Chondrocyte (in vitro differentiated cells): ENCODE data around the gene INSYN2B. TPM values are rescaled to one million over a fixed set of nuclear protein-coding genes. Genes with fewer than 3 reads are reported as not detected.

Experiments
- DNase-seq: peaks from one replicate; pipeline ENCODE4 v3.0.0; 2021; ENCODE audit warnings: mixed read lengths, low spot score
- H3K27ac Mint-ChIP-seq: one replicate; pipeline ENCODE4 v1.8.0; 2021; ENCODE audit warnings: mild to moderate bottlenecking, moderate library complexity, mixed read lengths; ENCODE audit not compliant: unreplicated experiment
- H3K27me3 Mint-ChIP-seq: 2 replicates; pipeline ENCODE4 v1.8.0; 2021; ENCODE audit warnings: low read depth, mixed read lengths
- H3K36me3 Mint-ChIP-seq: 2 replicates; pipeline ENCODE4 v1.8.0; 2021; ENCODE audit warnings: low read depth, mixed read lengths
- H3K4me1 Mint-ChIP-seq: 2 replicates; pipeline ENCODE4 v1.8.0; 2021; ENCODE audit warnings: low read depth, mild to moderate bottlenecking, mixed read lengths
- H3K4me3 Mint-ChIP-seq: one replicate; pipeline ENCODE4 v1.8.0; 2021; ENCODE audit warnings: mild to moderate bottlenecking, moderate library complexity, mixed read lengths; ENCODE audit not compliant: unreplicated experiment
- H3K9me3 Mint-ChIP-seq: 2 replicates; pipeline ENCODE4 v1.8.0; 2021; ENCODE audit warnings: low read depth, mixed read lengths
- CTCF ChIP-seq: fragments of 200-600 bp; sonication (generic); IDR thresholded peaks from 2 replicates; pipeline ENCODE4 v1.5.0; 2021; ENCODE audit warnings: antibody characterized with exemption, mild to moderate bottlenecking, moderate library complexity
- total RNA-seq: library from RNA; stranded (reverse); gene quantifications from 3 replicates; pipeline ENCODE4 v1.2.1, GENCODE V29; 2021

Gene INSYN2B
- total RNA-seq, 1 donor from 2014 or later: 0.12 TPM

- Mint-ChIP-seq H3K4me1 (peaks cover 6% of the 10 kb centered on the region), H3K9me3 (no peaks in the 10 kb centered on the region), H3K27ac (no peak overlapping the region), H3K36me3 (peaks cover 1% of the 10 kb centered on the region), H3K4me3 (no peak overlapping the region), H3K27me3 (no peaks in the 10 kb centered on the region)
- no peak for DNase-seq
- TF ChIP-seq CTCF: no peak
Observed at GRCh38 chr5:169905017-169905416, 75.3 kb downstream of the INSYN2B start.

GRCh38 chr5:169904508-169904907 is 75.8 kb downstream of the INSYN2B start:
- Mint-ChIP-seq H3K4me1 (peaks cover 6% of the 10 kb centered on the region), H3K4me3 (no peak overlapping the region), H3K9me3 (no peaks in the 10 kb centered on the region), H3K27me3 (no peaks in the 10 kb centered on the region), H3K36me3 (peaks cover 1% of the 10 kb centered on the region), H3K27ac (no peak overlapping the region)
- no peak for TF ChIP-seq CTCF
- DNase-seq: no peak

DNA sequence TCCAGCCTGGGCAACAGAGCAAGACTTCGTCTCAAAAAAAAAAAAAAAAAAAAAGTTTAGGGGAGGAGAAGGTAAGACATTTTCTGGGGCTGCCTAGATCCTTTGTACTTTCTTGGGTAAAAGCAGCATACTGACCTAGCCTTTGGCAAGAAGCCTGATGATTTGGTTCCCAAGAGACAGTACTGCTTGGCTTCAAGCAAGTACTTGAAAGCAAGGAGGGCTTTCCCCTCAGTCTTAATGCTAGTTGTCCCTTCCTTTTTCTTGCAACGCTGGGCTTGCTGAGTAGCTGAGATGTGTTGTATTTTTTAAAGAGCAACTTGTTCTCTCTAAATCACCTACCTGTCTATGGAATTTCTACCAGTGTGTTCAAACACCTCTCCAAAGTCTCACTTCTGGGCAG is 76.2 kb downstream of the INSYN2B start:
- H3K4me3 Mint-ChIP-seq: no peak overlapping the region
- no peaks in the 10 kb centered on the region for H3K9me3 Mint-ChIP-seq
- no peaks in the 10 kb centered on the region for H3K27me3 Mint-ChIP-seq
- peaks cover 1% of the 10 kb centered on the region for H3K36me3 Mint-ChIP-seq
- H3K27ac Mint-ChIP-seq: no peak overlapping the region
- no peak for TF ChIP-seq CTCF
- peaks cover 6% of the 10 kb centered on the region for H3K4me1 Mint-ChIP-seq
- no peak for DNase-seq

GRCh38 chr5:169901896-169902295 is 78.4 kb downstream of the INSYN2B start:
- Mint-ChIP-seq H3K9me3 (no peaks in the 10 kb centered on the region), H3K27ac (no peak overlapping the region), H3K4me3 (no peak overlapping the region), H3K4me1 (peaks cover 6% of the 10 kb centered on the region), H3K36me3 (peaks cover 1% of the 10 kb centered on the region), H3K27me3 (no peaks in the 10 kb centered on the region)
- DNase-seq: no peak
- no peak for TF ChIP-seq CTCF

DNA sequence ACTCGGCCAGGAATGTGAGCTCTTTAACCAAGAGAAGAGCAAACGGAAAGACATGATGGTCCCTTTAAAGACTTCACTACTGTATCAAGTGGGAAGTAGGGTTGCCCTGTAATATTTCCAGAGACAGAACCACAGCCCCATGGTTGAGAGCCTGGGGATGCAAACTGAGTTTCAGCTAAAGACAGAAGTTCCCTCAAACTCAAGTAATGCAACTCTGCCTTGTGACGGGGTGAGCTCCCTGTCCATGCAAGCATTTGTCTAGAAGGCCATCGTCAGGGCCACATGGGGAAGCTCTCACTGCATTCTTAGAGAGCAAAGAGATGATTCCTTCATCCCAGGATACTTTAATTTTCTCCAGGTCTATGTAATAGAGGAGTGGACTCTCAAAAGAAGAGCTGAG is 82.8 kb downstream of the INSYN2B start:
- TF ChIP-seq CTCF: no peak
- Mint-ChIP-seq H3K4me3 (no peak overlapping the region), H3K4me1 (peaks cover 9% of the 10 kb centered on the region), H3K36me3 (peaks cover 1% of the 10 kb centered on the region), H3K27ac (no peak overlapping the region), H3K27me3 (no peaks in the 10 kb centered on the region), H3K9me3 (no peaks in the 10 kb centered on the region)
- no peak for DNase-seq
